MCF 10A (cell line): Measurements from ENCODE around the gene PHYHIPL. TPM values are rescaled to one million over a fixed set of nuclear protein-coding genes. Genes with fewer than 3 reads are reported as not detected.

ENCODE experiments used
- BruUV-seq: library from RNA; stranded (reverse); fragments of 400-500 nt; replicated peaks from 2 replicates; lab custom pipeline; 2021; lab: Mats Ljungman, UMichigan
- CTCF ChIA-PET: fragments of 300-600 bp; sonication (Branson Sonifier 250); formaldehyde crosslinking; extraction: SDS; loops from one replicate; lab custom pipeline; 2021; ENCODE audit warnings: antibody characterized with exemption, inconsistent platforms; lab: Yijun Ruan, JAX
- POLR2A ChIA-PET: fragments of 300-600, 350-650 bp; sonication (Branson Sonifier 250); formaldehyde crosslinking; extraction: SDS; loops from one replicate; lab custom pipeline; 2020; ENCODE audit warnings: antibody characterized with exemption, inconsistent platforms; lab: Yijun Ruan, JAX
- DNase-seq: peaks from one replicate; pipeline ENCODE4 v3.0.0-alpha.2; 2018; ENCODE audit not compliant: unreplicated experiment
- H3K27ac Mint-ChIP-seq: one replicate; pipeline ENCODE4 v1.8.0; 2022; ENCODE audit warnings: mild to moderate bottlenecking, low read depth, mixed read lengths; ENCODE audit not compliant: unreplicated experiment
- H3K27me3 Mint-ChIP-seq: one replicate; pipeline ENCODE4 v1.8.0; 2022; ENCODE audit warnings: mixed read lengths; ENCODE audit not compliant: insufficient read depth, unreplicated experiment
- H3K36me3 Mint-ChIP-seq: one replicate; pipeline ENCODE4 v1.8.0; 2022; ENCODE audit warnings: mild to moderate bottlenecking, moderate library complexity, mixed read lengths; ENCODE audit not compliant: insufficient read depth, unreplicated experiment
- H3K4me1 Mint-ChIP-seq: one replicate; pipeline ENCODE4 v1.8.0; 2022; ENCODE audit warnings: mixed read lengths; ENCODE audit not compliant: insufficient read depth, unreplicated experiment
- H3K4me3 Mint-ChIP-seq: one replicate; pipeline ENCODE4 v1.8.0; 2022; ENCODE audit warnings: mild to moderate bottlenecking, moderate library complexity, mixed read lengths; ENCODE audit not compliant: unreplicated experiment
- H3K9me3 Mint-ChIP-seq: one replicate; pipeline ENCODE4 v1.8.0; 2022; ENCODE audit warnings: mixed read lengths; ENCODE audit not compliant: unreplicated experiment
- CTCF ChIP-seq: fragments of 200-600 bp; IDR thresholded peaks from one replicate; pipeline ENCODE4 v1.8.0; 2022; ENCODE audit warnings: antibody characterized with exemption, mild to moderate bottlenecking; ENCODE audit not compliant: unreplicated experiment
- intact Hi-C: fragments of 100-400 bp; cut with micrococcal nuclease; formaldehyde crosslinking; loops from 2 replicates; pipeline ENCODE4 v1.14.1; 2022
- total RNA-seq: library from RNA; stranded (reverse); gene quantifications from 2 replicates; pipeline ENCODE4 v1.2.3, GENCODE V29; 2022

The PHYHIPL gene
- total RNA-seq, 1 experiment from 2014 or later, result not detected

- intact Hi-C loops, result no loop called here
- H3K4me1 Mint-ChIP-seq, result no peaks in the 10 kb centered on the region
- no TSS peak for BruUV-seq
- no peaks in the 10 kb centered on the region for H3K9me3 Mint-ChIP-seq
- no peak overlapping the region for H3K27ac Mint-ChIP-seq
- CTCF ChIA-PET, result no interaction called here
- peaks cover 63% of the 10 kb centered on the region for H3K27me3 Mint-ChIP-seq
- H3K4me3 Mint-ChIP-seq, result no peak overlapping the region
- DNase-seq, result no peak
- H3K36me3 Mint-ChIP-seq, result no peaks in the 10 kb centered on the region
- POLR2A ChIA-PET, result no interaction called here
- TF ChIP-seq CTCF, result no peak
Measured at GRCh38 chr10:59138052-59138451, 38.4 kb upstream of the PHYHIPL start.

- no peak for DNase-seq
- no peaks in the 10 kb centered on the region for H3K9me3 Mint-ChIP-seq
- H3K4me1 Mint-ChIP-seq, result no peaks in the 10 kb centered on the region
- H3K36me3 Mint-ChIP-seq, result no peaks in the 10 kb centered on the region
- ChIA-PET CTCF (interaction anchor here (0.6 kb wide), 1 partner anchor 300 kb away, joined by 3 read pairs; no protein-coding TSS in a partner anchor), POLR2A (interaction anchor here (0.6 kb wide), 1 partner anchor 869 kb away, joined by 3 read pairs; no protein-coding TSS in a partner anchor)
- TF ChIP-seq CTCF, result no peak
- H3K27me3 Mint-ChIP-seq, result peaks cover 96% of the 10 kb centered on the region
- H3K4me3 Mint-ChIP-seq, result no peak overlapping the region
- intact Hi-C loops, result no loop called here
- no peak overlapping the region for H3K27ac Mint-ChIP-seq
- no TSS peak for BruUV-seq
Measured at GRCh38 chr10:59143544-59143943, 32.9 kb upstream of the PHYHIPL start.

GRCh38 chr10:59148701-59149100, 27.7 kb upstream of the PHYHIPL start:
- intact Hi-C loops, result no loop called here
- CTCF ChIA-PET, result no interaction called here
- DNase-seq, result no peak
- H3K9me3 Mint-ChIP-seq, result no peaks in the 10 kb centered on the region
- no peak overlapping the region for H3K27ac Mint-ChIP-seq
- TF ChIP-seq CTCF, result no peak
- no peaks in the 10 kb centered on the region for H3K36me3 Mint-ChIP-seq
- H3K4me1 Mint-ChIP-seq, result no peaks in the 10 kb centered on the region
- H3K27me3 Mint-ChIP-seq, result peaks cover 92% of the 10 kb centered on the region
- H3K4me3 Mint-ChIP-seq, result no peak overlapping the region
- POLR2A ChIA-PET, result no interaction called here
- BruUV-seq, result no TSS peak

GRCh38 chr10:59155556-59155955, 20.9 kb upstream of the PHYHIPL start:
- Mint-ChIP-seq H3K27me3 (peaks cover 63% of the 10 kb centered on the region), H3K4me3 (no peak overlapping the region), H3K27ac (no peak overlapping the region), H3K36me3 (no peaks in the 10 kb centered on the region), H3K9me3 (no peaks in the 10 kb centered on the region), H3K4me1 (no peaks in the 10 kb centered on the region)
- no TSS peak for BruUV-seq
- DNase-seq, result no peak
- ChIA-PET CTCF (interaction anchor here (0.6 to 0.7 kb wide), 2 partner anchors 600 to 1312 kb away, joined by 3 read pairs; no protein-coding TSS in a partner anchor), POLR2A (no interaction called here)
- intact Hi-C loops, result no loop called here
- no peak for TF ChIP-seq CTCF
